Caki2 (cell line): Measurements from ENCODE around the gene MAPK12. TPM values are rescaled to one million over a fixed set of nuclear protein-coding genes. Genes with fewer than 3 reads are reported as not detected.

ENCODE experiments used
- DNase-seq: peaks from one replicate; pipeline ENCODE4 v3.0.0-alpha.2; 2015; ENCODE audit warnings: low read depth
- in situ Hi-C: cut with HindIII; loops from 2 replicates; pipeline ENCODE4 v1.10.0; 2016; ENCODE audit warnings: low sequenced_read_pairs, low pct_unique_long_range_greater_than_20kb, mixed read lengths
- total RNA-seq: library from RNA; depleted of rRNA; stranded (reverse); fragments of >200 nt; shearing (Covaris generic); gene quantifications from 2 replicates; pipeline ENCODE4 v1.2.3, GENCODE V29; 2014; ENCODE audit warnings: low replicate concordance

Gene MAPK12
- total RNA-seq, 1 experiment from 2014 or later = 142 TPM

DNA sequence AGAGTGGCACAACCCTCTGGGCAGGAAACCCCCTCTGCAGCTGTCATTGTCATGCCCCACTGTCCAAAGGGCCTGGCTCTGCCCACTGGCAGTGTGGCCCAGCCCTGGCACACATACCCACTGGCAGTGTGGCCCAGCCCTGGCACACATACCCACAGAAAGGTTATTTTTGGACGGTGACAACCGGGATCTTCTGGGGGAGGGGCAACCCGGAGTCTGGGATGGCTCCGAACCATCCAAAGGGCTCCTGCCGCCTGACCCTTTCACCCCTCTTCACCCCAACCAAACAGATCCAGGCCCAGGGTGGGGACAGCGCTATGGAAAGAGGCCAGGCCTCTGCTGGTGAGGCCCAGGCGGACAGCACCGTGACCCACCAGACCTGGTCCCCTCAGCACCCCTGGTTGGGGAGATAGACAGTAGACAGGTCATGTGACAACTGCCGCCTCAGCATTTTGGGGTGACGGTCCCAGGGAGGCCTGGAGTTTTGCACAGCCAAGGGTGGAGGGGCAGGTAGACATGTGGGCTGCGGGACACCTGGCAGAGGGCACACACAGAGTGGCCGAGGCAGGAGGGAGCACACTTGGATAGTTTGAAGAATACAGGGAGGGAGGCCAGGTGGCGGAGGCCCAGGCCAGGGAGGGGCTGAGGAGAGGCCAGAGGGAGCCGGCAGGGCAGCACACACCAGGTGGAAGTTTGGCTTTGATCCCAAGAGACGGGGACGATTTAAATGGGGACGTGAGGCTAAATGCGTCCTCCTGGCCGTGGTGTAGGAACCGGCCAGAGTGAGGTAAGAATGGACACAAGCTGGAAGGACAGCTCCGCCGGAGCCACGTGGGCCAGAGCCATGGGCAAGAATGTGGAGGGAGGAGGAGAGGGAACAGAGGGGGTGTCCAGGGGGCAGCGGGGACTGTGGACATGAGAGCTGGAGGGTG, 2.9 kb downstream of the MAPK12 start:
- in situ Hi-C loops = no loop called here
- DNase-seq = no peak

GRCh38 chr22:50257451-50258360, 3.8 kb downstream of the MAPK12 start:
- no peak for DNase-seq
- in situ Hi-C loops = no loop called here

DNA sequence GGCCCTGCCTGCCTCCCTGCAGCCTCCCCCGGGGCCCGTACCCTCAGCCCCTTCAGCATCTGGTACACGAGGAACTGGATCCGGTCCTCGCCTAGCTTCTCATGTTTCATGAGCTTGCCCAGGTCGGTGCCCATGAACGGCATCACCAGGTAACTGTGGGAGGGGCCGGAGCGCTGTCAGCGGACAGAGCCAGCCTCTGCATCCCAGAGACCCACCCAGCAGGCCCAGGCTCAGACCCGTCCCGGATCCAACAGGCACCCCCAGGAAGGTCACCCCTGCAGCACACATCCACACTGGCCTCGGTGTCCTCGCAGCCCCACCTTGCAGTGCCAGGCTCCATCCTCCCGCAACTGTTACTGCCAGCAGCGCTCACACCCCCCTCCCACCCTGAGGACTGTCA, 4.4 kb downstream of the MAPK12 start:
- no peak for DNase-seq
- in situ Hi-C loops = no loop called here

DNA sequence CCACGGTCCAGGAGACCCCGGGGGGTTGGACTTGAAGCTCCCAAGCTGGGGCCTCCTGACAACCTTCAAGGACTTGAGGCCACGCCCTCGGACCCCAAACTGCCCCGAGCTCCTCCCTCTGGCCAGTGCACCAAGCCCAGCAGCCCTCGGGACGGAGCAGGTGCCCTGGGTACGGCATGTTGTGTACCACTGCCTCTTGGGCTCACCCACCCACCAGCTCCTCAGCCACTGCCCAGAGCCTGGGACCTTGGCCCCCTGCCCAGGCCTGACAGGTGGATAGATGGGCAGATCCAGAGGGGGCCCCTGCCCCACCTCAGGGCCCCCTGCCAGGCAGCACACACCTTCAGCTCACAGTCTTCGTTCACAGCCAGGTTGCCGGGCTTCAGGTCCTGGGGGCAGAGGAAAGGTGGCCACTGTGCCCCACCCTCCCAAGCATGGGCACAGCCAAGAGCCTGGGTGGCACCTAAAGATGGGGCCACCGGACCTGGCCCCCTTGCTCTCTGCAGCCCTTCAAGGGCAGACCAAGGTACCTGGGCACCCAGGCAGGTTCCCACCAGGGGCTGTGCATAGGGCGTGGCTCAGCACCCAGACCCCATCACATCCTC, 5.1 kb downstream of the MAPK12 start:
- in situ Hi-C loops = no loop called here
- DNase-seq = no peak

GRCh38 chr22:50255607-50256006, 5.9 kb downstream of the MAPK12 start:
- DNase-seq = no peak
- in situ Hi-C loops = no loop called here

- no peak for DNase-seq
- in situ Hi-C loops = no loop called here
These were observed 6.4 kb downstream of the MAPK12 start for GRCh38 chr22:50255099-50255498.

DNA sequence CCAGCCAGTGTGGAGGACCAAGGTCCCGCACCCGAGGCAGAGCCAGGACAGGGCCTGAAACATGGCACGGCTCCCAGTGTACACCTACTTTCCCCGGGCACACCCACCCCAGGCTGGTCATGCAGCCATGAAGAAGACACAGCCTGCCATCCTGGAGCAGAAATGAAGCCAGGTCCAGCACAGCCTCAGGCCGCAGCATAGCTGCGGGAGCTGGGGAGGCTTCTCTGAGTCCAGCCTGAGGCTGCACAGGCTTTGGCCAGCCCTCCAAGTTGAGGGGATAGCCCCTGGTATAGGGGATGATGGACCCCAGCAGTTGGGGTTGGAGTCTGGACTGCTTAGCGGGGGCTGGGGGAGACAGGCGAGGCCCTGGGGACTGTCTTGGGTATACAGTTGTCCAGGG, 7.5 kb downstream of the MAPK12 start:
- no peak for DNase-seq
- in situ Hi-C loops = no loop called here

GRCh38 chr22:50253046-50253915, 8.2 kb downstream of the MAPK12 start:
- DNase-seq = no peak
- in situ Hi-C loops = no loop called here

- in situ Hi-C loops = no loop called here
- peak; percentile 66 for DNase-seq
These were observed 9.1 kb downstream of the MAPK12 start for GRCh38 chr22:50252082-50253045.

DNA sequence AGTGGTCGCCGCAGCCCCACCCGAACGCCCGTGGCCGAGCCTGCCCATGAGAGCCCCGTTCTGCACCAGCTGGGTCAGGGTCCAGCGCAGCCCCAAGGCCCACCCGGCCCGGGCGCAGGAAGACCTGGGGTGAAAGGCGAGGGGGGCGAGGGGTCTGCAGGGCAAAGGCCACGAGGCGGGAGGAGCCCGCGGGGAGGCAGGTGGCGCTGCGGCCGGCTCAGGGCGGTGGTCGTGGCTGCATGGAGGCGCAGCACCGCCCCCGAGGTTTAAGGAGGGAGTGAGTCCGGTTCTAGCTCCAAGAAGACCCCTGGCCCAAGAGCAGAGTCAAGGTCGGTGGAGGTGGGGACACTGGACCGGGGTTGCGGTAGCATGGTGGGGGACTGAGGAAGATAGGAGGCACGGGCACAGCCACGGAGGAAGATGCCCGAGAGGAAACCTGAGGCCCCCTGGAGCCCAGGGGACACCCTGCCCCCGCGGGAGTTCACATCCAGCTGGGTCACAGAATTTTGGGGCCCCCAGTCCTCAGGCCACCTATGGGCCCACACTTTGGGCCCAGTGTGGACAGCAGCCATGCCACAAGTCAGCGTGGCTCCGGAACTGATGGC, 9.9 kb downstream of the MAPK12 start:
- in situ Hi-C loops = no loop called here
- DNase-seq = no peak

DNA sequence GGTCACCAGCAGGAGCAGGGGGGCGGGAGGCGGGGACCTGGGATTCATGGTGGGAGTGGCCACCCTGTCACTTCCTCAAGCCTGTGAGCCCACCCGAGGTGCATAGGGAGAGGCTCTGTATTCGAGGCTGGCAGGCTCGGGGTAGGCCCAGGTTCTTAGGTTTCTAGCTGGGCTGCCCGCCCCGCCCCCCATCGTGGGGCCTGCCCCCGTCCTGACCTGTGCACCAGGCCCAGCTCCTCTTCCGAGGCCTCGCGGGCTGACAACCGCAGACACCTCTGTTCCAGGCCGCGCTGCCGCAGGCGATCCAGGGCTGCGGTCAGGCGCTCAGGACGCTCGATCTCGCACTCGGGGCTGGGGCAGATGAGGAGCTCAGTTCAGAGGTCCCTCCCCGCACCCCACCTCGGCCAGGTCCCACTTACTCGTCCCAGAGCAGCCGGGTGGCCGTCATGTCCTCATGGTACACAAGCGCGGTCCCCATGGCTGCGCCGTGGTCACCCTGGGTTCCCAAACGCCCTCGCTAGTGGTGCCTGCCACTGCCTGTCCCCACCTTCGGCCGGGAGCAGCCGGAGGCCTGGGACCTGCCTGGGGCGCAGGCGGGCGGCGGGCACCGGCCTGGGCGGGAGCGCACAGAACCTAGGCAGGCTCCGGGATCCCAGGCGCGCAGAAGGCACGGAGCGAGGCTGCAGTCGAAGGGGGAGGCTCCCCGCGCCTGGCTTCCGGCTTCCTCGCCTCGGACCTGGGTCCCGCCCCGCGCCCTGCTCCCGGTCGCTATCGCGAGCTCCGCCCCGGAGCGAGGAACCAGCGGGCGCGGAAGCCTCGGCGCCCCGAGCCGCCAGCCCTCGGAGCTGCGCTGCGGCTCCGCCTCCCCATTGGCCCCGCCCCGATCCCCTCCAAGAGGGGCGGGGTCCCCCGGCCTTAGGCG, 10.7 kb downstream of the MAPK12 start, which contains the start of gene HDAC10:
Gene HDAC10, minus strand, starts transcription at position 711 of the 922 bp plus-strand sequence. Its CDS starts 233 bp downstream, at position 478.
- peak; percentile 84 for DNase-seq
- in situ Hi-C loops = no loop called here

DNA sequence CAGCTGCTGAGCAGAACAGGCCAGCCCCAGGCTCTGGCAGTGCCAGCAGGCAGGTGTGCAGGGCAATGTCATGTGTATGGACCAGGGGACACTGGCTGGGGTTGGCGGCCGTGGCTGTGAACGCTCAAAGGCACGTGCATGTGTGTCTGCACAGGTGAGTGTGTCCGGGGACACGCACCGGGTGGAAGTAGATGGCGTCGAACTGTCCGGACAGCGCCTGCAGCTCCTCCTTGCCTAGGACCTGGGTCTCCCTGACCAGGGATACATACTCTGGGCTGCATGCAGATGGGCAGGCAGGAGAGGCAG, 11.3 kb downstream of the MAPK12 start:
- in situ Hi-C loops = no loop called here
- DNase-seq = no peak

DNA sequence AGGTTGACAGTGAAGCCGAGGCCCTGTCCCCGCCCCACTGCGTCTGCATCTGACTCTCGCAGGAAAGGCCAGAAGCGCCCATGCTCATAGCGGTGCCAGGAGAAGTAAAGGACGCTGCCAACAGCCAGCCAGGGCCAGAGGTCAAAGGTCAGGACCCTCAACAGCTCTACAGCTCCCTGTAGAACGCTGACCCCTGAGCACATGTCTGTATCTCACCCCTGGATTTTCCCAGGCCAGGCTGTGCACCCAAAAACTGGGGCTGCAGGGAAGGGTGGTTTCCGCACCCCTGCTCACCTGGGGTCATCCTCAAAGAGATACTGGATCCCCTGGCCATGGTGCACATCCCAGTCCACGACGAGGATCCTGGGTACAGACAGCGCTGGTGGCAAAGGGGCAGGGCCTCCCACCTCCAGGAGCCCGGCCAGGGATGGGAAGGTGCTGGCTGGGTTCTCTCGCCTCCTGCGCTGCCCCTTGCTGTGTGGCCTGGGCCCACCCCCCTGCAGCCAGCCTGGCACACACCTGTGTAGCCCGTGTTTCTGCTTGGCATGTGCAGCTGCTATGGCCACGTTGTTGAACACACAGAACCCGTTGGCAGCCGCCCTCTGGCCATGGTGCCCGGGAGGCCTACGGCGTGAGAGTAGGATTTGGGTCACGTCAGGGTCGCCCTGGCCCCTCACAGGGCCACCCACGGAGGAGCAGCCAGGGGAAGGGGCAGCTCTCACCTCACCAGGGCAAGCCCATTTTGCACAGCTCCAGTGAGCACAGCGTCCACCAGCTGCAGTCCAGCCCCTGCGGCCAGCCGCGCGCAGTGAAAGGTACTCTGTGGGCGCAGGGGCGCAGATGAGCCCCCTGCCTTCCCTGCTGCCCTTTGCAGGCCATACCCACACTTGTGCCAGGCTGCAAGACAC, 11.9 kb downstream of the MAPK12 start:
- no peak for DNase-seq
- in situ Hi-C loops = no loop called here

DNA sequence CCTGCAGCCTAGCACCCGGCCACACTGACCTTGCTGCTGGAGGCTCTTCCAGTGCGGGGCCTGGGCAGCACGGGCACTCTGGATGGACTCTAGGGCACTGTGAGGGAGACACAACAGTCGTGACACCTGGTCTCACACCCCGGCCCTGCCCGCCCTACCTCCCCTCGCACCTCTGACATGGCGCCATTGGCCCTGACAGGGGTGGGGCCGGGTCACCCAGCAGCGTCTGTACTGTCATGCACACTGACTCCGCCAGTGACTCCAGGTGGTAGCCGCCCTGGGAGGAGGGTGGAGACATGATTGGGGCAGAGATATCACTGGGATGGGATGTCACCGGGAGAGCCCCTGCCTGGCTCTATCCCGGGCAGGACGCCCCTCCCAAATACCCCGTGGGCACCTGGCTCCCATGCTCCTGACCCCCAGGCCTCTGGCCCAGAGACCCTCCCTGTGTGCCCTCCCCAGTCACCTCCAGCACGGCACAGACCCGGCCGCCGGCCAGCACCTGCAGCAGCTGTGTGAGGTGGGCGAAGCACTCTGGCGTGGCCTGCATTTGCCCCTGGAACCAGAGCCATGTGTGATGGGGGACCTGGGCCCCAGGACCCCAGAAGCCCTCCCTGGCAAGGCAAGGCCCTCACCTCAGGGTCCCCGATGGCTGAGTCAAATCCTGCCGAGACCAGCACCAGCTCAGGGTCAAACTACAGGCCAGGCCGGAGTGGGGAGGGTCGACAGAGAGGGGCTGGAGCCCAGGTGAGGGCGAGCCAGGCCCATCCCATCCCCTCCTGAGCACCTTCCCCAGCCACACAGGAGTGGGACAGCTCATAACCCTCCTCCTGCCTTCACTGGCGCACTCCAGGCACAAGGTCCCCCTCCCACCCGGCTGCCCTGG, 13.0 kb downstream of the MAPK12 start:
- in situ Hi-C loops = no loop called here

More for the DNA sequence above, 13.0 kb downstream of the MAPK12 start:
- no peak for DNase-seq
